ENCODE data around the gene DOC2B.

DOC2B gene

DNA sequence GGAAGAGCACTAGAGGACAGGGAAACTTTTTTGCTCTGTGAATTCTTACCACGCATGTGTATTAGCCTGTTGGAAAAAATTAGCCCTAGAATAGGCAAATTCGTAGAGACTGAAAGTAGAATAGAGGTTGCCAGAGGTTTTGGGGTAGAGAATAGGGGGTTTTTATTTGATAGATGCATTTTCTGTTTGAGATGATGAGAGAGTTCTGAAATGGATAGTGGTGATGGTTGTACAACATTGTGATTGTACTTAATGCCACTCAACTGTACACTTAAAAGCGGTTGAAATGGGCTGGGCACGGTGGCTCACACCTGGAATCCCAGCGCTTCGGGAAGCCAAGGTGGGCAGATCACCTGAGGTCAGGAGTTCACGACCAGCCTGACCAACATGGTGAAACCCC, 8.0 kb upstream of the DOC2B start:
- DNase-seq (ENCODE audit: low spot score): no peak

DNA sequence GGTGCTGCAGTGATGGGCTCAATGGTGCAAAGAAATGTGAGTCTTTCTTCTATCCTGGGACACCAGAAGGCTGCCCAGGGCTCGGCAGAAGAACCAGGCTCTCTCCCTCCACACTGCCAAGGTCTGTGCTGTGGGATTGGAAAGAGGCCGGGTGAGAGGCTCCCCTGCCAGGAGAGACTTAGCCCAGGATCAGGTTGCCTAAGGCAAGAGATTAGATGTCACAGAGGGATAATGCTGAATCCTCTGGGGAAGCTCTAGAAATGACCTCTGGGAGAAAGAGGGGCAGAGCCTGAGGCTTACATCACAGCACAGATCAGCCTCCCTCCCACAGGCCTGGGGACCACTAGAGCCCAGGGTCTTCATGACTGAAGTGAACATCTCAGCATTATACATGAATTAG, 5.7 kb upstream of the DOC2B start:
- no peak for DNase-seq (ENCODE audit: low spot score)

DNA sequence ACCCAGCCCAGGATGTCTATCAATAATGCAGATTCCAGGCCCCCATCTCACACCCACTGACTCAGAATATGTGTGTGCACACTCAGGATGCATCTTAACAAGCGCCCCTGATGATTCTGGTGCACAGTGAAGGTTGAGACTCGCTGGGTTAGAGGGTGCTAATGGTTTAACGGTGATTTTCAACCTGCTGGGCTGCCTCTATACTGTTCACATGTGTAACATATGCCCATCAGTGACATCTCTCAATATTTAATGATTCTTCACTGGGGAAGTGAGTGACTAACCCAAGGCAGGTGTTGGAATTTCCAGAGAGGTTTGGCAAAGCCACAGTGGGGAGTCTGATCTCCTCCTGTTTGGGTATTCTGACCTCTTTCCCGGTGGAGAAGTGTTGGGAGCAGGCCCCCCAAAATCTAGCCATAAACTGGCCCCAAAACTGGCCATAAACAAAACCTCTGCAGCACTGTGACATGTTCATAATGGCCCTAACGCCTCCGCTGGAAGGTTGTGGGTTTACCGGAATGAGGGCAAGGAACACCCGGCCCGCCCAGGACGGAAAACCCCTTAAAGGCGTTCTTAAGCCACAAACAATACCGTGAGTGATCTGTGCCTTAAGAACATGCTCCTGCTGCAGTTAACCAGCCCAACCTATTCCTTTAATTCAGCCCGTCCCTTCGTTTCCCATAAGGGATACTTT, 4.1 kb upstream of the DOC2B start:
- peak; percentile 21 for DNase-seq (ENCODE audit: low spot score)

DNA sequence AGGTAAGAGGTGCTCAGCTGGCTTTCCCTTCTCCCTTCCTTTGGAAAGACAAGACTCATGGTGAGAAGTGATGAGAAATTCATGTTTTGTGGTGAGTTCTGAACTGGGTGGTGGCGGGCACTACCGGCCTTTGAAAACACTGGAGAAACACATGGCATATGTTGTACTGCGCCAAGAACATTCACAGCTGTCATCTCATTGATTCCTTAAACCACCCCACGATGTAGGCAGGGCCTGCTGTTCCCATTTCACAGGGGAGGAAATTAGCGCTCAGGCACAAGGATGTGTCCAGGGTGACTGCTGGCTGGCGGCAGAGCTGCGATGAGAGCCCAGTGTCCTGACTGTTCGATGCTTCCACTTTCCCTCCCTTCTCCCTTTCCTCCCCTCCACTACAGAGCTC, 1.6 kb upstream of the DOC2B start:
- no peak for DNase-seq (ENCODE audit: low spot score)

DNA sequence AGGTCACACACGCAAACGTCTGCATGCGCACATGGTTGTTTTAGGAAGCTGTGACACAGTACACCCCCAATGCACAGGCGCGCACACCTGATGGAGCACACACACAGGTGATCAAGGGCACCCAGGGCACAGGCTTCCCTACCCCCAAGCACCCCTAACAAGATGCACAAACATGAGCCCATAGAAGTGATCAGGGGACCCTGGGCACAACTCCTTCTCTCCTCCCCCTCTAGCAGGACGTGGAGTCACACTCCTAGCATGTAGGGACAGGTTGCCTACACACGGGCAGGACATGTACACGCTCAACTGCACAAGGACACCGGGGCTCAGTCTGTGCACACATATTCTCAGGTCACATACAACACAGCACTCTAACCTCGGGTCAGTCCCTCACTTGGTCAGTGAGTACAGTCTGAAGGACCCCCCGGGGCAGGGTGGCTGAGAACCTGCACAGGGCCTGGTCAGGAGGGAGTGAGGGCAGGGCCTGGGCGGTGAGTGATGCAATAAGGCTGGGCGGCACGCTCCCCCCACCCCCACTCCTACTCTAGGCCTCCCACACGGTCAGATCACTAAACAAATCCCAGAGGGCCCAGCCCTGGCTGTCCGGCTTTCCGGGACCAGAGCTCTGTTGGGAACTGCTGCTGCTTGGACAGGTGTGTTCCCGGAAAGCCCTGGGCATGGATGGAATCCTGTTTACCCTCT, 751 bp upstream of the DOC2B start:
- DNase-seq (ENCODE audit: low spot score): no peak

DNA sequence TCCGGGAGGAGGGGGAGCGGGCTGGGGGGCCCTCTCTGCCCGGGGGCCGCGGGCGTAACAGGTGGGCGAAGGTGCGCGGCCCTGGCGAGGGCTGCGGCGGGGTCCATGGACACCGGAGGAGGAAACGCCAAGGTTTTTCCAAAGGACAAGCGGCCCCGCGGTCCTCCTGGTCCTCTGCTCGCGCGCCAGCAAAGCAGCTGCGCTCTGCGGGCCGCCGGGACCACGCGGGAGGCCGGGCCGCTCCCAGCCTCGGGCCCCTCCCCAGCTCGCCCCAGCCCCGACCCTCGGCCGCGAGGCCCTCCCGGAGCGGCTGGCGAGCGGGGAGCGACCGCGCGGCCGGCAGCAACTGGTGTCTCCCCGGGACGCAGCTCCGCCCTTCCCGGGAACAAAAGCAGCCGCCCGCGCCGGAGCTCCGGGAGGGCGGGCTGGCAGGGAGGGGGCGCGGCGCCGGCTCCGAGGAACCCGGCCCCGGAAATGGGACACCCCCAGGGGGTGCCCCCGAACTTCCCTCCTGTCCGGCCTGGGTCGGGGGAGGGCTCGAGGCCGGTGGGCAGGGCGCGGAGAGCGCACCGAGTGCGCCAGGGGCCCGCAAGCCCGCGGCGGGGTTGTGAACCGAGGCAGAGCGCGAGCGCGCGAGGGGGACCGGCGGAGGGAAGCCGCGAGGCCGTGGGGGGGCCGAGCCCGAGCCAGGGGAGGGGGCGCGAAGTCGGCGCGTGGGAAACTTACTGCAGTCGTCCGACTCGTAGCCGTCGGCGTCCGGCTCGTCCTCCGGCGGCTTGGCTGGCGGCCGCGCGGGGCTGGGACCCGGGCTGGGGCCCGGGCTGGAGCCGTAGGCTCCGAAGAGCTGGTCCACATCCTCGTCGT, 837 bp downstream of the DOC2B start:
- no peak for DNase-seq (ENCODE audit: low spot score)

DNA sequence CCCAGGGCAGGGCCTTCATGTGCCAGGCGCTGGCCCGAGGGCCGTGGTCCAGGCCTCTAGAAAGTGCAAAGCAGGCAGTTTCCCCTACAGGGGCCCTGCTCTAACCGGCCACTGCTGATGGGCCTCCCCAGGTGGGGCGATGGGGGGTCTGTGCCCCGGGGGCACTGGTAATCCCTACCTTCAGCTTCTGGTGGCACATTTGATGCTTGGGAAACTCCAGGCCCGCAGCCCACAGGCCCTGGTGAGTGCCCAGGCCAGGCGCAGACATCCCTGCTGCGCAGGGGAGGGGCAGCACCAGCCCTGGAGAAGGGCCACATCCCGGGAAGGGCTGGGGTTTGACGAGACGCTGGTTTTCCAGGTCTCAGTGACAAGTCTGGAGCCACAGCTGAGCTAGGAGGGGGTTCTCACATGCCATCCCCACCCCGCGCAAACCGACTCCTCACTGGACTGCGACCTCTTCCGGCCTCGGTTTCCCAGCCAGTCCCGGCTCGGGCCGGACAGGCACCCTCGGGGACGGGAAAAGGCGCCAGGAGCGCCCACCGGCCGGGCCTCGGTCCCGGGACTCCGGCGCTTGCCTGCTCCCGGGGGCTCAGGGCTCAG, 1.6 kb downstream of the DOC2B start:
- DNase-seq (ENCODE audit: low spot score): no peak

DNA sequence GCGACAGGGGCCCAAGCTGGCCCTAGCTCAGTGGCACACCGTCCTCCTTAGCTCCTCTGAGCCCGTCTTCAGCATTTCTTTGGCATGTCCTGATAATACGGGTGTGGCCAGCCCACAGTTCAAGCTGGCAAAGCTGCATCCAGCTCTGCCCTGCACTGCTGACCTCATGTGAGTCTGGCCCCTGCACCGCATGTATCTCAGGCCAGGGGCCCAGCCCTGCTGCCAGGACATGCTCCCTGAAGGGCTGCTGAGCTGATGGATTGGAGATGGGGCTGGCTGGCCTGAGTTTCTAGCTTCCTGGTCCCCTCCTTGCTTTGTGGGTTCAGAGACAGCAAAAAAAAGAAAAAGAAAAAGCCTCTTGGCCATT, 2.4 kb downstream of the DOC2B start:
- DNase-seq (ENCODE audit: low spot score): no peak

DNA sequence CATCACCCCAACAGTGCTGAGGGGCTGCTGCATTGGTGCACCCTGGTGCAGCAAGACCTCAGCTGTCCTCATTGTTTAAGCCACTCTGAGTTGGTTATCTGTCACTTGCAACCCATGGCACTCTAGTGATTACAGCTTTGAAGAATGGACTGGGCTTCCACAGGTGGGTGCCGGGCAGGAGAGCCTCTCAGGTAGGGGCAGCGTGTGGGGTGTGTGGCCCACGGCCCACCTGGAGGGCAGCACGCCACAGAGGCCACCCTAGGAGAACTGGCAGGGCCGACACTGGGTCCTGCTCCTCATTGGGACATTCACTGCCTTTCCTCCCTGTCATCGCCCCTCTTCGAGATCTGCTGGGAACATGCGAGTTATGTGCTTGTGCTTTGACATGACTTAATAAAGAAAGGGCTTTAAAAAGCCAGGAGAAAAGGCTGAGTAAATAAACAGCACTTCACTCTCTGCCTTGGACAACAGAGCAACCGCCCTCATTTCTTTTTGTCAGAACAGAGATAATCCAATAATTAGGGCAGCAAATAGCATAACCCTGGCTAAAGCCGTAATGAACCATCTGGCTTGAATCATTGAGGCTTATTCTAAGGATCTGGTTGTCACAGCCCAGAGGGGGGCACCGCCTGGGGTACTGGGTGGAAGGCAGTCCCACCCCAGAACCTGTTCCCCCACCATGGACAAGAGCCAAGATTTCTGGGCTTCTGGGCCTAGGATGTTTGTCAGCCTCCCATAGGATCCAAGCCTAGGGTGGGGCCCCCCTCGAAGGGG, 3.0 kb downstream of the DOC2B start:
- no peak for DNase-seq (ENCODE audit: low spot score)

DNA sequence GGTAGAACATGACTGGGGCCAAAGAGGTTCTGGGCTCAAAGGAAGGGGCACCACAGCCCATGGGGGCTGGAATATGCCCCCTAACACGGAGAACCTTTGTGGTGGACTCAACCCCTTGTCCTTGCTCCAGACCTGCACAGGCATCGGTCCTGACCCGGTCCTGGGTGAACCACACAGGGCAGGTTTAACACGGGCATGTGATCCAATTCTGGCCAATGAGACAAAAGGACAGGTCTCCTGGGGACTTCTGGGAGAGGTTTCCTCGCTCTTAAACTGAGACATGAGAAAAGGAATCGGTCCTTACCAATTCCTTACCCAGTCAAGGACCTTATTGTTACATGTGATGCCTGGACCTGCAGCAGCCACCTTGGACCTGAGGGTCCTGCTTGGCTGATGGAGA, 3.7 kb downstream of the DOC2B start:
- DNase-seq (ENCODE audit: low spot score): no peak

DNA sequence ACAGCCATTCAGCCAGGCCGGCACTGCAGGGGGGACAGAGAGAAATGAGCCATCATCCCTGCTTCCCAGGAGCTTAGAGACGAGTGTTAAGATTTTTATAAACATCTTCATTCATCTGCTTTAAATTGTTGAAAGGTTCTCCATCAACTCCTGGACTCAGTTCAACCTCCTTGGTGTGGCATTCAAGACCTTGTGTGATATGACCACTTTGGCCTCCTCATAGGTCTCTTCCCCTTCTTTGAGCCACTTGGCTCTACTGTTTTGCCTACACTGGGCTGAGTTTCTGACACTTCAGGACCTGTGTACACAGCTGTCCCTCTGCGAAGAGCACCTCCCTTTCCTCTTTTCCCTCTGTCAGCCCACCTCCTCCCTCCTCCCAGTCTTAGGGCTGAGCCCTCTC, 4.3 kb downstream of the DOC2B start:
- DNase-seq (ENCODE audit: low spot score): no peak

DNA sequence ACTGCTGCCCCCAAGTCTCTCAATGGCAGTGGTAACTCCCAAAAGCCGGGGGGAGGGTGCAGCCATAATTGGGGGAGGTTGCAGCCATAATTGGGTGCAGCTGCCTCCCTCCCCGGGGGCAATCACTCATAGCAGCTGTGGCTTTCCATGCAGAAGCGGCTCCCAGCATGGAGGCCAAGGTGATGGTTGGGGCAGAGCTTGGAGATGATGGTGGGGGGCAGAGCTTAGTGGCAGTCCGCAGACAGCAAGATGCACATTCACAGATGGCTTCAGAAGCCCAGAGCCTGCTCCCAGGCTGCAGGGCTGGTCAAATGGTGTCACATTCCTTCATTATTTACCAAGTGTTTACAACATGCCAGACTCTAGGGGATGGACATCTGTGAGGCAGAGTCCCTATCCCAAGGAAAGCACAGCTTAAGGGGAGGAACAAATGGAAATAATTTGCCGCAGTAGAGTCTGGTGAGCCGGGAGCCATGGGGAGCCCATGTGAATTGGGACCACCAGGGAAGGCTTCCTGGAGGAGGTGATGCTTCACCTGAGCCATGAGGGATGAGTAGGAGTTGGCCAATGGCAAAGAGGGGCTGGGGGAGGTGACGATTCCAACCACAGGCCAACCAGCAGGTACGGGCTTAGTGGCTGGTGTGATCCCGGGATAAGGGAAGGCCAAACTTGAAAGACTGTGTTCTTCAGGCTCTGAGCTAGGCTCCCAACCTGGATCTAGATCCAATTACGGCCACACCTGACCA, 8.1 kb downstream of the DOC2B start:
- no peak for DNase-seq (ENCODE audit: low spot score)

DNA sequence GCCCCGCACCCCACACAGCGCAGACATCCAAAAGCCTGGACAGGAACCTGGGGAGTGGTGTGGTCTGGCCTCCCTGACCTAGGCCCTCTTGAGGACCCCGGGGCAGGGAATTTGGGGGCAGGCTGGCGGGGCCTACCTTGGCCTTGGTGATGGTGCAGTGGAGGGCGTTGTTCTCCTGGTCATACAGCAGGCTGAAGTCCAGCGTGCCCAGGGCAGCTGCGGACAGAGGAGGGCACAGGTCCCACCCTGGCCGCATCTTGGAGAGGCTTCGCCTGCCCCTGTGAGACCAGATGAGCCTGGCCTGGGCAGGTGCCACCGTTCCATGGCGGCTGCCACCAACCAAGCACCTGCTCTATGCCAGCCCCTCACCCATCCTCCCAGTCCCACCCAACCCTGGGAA, 9.0 kb downstream of the DOC2B start:
- no peak for DNase-seq (ENCODE audit: low spot score)

DNA sequence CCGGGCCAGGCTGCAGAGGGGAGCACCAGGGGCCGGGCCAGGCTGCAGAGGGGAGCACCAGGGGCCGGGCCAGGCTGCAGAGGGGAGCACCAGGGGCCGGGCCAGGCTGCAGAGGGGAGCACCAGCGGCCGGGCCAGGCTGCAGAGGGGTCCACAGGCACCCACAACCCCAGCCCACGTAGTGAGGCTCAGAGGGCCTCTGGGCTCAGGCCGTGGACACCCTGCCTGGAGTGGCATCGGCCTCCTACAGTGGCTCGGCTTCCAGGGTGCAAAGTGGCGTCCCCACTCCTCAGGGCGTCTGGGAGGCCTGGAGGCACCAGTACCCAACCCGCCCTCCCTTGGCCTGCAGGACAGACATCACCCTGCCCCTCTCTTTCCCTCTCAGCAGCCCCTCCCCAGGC, 9.6 kb downstream of the DOC2B start:
- no peak for DNase-seq (ENCODE audit: low spot score)

DNA sequence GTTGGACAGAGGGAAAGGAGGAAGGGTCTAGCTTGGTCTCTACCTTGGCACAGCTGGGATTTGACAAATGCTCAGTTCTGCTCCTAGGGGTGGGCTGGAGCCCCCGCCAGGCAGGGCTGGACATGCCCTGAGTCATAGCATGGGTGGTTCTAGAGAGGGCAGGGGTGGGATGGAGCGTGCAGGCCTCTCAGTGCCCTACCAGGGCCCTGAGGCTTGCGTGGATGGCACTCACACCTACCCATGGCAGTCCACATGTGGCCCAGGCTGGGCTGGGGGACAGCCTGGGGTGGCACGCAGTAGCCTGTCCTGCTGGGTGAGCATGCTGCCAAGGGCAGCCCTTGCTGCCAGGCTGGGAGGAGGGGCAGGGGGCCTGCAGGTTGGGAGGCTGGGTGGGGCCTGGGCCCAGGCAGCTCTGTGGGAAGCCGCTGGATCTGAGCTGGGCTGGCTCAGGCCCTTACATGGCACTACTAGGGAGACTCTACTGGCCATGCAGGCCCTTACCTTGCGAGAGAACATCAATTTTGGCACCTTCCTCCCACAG, 11.2 kb downstream of the DOC2B start:
- DNase-seq (ENCODE audit: low spot score): no peak

DNA sequence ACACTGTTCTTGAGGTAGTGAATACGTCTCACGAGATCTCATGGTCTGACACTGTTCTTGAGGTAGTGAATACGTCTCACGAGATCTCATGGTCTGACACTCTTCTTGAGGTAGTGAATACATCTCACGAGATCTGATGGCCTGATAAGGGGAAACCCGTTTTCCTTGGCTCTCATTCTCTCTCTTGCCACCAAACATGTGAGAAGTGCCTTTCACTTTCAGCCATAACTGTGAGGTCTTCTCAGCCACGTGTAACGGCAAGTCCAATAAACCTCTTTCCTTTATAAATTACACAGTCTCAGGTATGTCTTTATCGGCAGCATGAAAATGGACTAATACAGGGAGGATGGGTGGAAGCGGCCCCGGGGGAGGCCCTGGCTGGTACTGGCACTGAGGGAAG, 12.8 kb downstream of the DOC2B start:
- DNase-seq (ENCODE audit: low spot score): peak; percentile 16

DNA sequence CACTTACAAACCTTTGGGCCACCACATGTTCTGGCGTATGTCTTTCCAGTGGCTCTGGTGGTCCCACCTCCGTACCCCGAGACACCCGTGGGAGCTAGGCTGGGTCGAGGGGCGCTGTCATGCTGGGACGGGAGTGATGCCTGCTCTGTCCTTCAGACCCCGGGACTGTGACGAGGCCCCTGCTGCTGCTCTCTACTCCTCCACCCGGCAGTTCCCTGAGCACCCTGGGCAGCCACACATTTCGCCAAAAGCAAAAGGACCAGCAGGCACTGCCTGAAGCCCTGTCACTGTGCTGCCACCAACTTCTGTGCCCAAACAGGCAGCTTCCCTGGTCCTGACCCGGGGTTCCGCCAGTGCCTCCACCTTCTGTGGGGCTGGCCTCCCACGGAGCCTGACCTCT, 15.5 kb downstream of the DOC2B start:
- no peak for DNase-seq (ENCODE audit: low spot score)

DNA sequence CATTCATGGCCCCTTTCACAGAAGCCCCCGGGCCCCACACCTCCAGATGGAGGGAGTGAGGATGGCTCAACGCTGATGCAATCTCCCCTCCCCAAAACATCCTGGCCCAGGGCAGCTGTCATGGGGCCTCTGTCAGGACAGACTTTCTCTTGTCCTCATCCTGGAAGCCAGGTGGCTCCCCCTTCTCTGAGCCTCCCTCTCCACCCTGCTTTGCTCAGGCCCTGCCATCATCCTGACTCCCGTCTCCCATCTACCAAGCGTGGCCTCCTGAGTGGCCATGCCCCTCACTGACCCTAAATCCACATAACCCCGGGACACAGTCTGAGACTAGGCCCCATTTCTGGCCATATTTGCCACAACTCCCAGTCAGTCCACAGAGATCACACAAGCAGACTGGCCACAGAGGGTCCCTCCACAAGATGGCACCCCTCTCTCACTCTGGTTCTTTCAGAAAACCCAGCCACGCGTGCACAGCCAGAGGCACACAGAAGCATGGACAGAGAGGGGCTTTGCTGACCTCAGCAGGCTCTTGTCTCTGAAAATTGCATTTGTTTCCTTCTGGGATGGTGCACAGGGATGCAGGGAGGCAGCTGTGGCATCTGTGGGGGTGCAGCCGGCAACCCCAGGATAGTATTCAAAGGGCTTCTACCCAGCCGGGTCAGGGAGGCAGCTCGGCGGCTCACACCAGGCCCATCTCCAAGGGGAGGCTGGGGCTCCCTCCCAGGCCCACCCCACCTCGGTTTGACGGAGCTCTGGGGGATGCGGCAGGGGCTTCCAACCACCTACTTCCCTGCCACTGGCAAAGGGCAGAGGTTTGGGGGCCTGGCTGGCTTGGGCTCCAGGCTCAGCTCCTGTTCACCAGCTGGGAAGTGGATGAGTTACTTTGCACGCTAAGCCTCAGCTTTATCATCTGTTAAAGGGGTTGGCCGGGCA, 16.9 kb downstream of the DOC2B start:
- DNase-seq (ENCODE audit: low spot score): peak; percentile 15

DNA sequence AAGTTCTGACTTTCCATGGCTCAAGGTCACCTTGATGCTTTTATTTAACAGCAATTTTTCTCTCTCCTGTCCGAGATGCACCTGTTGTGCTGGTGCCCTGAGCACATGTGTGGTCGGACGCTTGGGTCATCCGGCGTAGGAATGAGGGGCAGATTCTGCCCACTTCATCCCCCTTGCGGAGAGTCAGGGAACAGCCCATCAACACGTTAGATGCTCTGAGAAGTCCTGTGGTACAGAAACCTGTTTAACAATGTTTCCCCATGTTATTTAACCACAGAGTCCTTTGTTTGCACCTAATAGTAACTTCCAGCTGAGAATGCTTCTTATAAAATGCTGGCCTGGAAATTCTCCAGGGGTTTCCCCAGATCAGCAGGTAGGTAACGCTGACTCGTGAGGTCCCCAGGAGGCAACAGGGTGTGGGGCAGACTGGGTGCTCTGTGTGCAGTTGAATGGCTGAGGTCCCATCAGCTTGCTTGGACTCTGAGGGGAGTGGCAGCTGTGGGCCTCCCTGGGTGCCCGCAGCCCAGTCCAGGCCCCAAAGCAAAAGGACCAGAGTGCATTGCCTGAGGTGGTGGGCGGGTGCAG, 17.8 kb downstream of the DOC2B start:
- DNase-seq (ENCODE audit: low spot score): no peak

Data from activated CD4-positive, alpha-beta T cell treated with anti-CD3 and anti-CD28 coated beads, Interleukin-2, Interleukin-4, amounts not matched to agents 100 ng/mL and 50 ng/mL, durations not matched to agents 16 hours and 8 hours (primary cell).